H1 (cell line): ENCODE data around the gene CPNE5. TPM values are rescaled to one million over a fixed set of nuclear protein-coding genes. Genes with fewer than 3 reads are reported as not detected.

ENCODE experiments used
- BACH1 ChIP-seq: IDR thresholded peaks from 2 replicates; pipeline ENCODE4 v1.6.1; 2012; ENCODE audit warnings: low read length, improper control_type of control experiment
- E2F6 ChIP-seq: IDR thresholded peaks from 2 replicates; pipeline ENCODE4 v1.6.1; 2012; ENCODE audit warnings: inconsistent platforms
- TEAD4 ChIP-seq: IDR thresholded peaks from 2 replicates; pipeline ENCODE4 v1.6.1; 2012; ENCODE audit warnings: low read depth, low read length, inconsistent platforms, mixed read lengths
- polyA plus RNA-seq, 7 experiments: library from polyadenylated mRNA; depleted of rRNA in 3 of 7; stranded (reverse) in 5 of 7; unstranded in 2 of 7; fragments of >200 nt in 5 of 7; fragments of 200-250 nt in 2 of 7; gene quantifications; 1 replicate in 5 of 7; 2 replicates in 1 of 7; 4 replicates in 1 of 7; pipeline versions ENCODE4 v1.2.1 to v1.2.3, GENCODE V29; 2011 to 2013; ENCODE audit warnings: missing spikeins in 2 of 7, mixed read lengths in 2 of 7
- total RNA-seq: library from RNA; stranded (reverse); fragmentation: NEBNext Ultra II Directional; extraction: Animal tissue kit (Norgen Biotek cat#: 25700); gene quantifications from 2 replicates; pipeline ENCODE4 v1.2.1, GENCODE V29; 2021

CPNE5 gene
- total and polyA plus RNA-seq, 2 of the 8 experiments (the other 6 are each of a cell fraction or from before 2014, with no cell fraction given): 0.88 to 1.8 TPM

DNA sequence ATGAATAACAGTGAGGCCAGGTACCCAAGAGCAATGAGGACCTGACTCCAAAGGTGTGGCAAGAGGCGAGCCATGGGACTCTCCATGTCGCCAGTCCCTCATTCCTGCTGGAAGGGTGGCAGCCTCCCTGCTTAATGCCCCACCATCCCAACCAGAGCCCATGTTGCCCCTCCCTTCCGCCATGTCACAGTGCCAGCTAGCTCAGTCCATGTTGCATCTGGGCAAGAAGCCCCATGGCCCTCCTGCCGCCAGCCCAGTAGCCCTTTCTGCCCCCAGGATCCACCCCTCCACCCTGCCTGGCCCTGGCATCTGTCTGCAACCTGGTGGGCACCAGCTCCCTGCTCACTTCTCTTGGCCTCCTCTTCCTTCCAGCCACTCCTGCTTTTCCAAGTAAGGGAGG lies 6.0 kb upstream of the CPNE5 start (continued):
- TF ChIP-seq E2F6: no peak
- TF ChIP-seq BACH1: no peak
- no peak for TF ChIP-seq TEAD4
